COLO668 (cell line): ENCODE measurements around the gene KRT23.

Source experiments
- DNase-seq: peaks from one replicate; lab custom pipeline; 2025; ENCODE audit not compliant: unreplicated experiment; lab: John Stamatoyannopoulos, UW

Gene KRT23

DNA sequence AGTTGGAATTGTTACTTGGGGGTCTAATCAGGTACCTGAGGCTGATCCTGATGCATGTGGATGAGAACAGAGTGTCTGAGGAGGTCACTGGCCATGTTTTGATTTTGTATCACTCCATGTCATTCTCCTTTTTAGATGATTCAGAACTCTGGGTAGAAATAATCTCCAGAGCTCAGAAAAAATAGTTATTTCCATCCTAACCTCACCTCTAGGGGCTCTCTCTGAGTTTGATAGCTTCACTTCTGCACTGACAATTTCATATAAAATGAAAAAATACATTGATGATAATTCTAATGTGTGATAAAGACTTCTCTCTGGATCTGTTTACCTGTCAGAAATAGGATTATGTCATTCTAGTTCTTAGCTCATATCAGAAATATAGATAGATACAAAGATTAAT is 64.2 kb downstream of the KRT23 start:
- DNase-seq = no peak
